Measurements from ENCODE around the gene WBP2NL.
"Not testable (repeated sequence)": the region's sequence is repeated elsewhere in the genome, so short reads cannot be mapped to it uniquely, and the experiment has no call there.

The WBP2NL gene

GRCh38 chr22:41998361-41999261 is at the start of gene WBP2NL:
WBP2NL (plus strand) TSS chr22:41998788; CDS start chr22:41998819, 31 bp downstream.
- peak; percentile 83 for DNase-seq (ENCODE audit: low spot score)

- not testable (repeated sequence) for DNase-seq (ENCODE audit: low spot score)
These were observed 49.7 kb upstream of the WBP2NL start for GRCh38 chr22:41948928-41949296.

- no peak for DNase-seq (ENCODE audit: low spot score)
These were observed 49.2 kb upstream of the WBP2NL start for GRCh38 chr22:41949297-41949965.

DNA sequence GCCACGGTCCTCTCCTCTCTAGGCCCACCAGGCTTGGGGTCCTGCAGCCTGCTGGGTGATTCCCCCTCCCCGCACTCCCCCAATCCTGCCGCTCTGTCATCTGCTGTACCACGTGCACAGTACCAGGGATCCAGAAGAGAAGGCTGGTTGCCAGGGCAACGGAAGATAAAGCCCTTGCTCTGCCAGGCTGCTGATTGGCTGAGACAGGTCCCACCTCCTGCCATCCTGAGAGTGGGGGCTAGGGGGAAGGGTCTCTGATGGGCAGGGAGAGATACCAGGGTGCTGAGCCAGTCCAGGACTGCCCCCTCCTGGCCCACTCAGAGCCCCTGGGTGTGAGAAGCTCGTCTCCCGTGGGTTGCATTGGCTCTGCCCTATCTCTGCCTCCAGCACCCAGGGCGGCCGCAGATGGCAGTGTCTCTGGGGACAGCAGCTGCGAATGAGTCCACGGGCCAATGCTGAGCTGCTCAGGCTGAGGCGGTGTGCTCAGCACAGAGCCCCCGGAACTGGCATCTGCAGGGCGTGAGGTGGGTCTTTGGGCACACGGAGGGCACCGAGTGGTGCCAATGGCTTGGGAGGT is 46.6 kb upstream of the WBP2NL start, which contains the start of gene SMIM45:
Gene SMIM45, plus strand, starts transcription at position 253 of the 577 bp plus-strand sequence.
- DNase-seq (ENCODE audit: low spot score): no peak

DNA sequence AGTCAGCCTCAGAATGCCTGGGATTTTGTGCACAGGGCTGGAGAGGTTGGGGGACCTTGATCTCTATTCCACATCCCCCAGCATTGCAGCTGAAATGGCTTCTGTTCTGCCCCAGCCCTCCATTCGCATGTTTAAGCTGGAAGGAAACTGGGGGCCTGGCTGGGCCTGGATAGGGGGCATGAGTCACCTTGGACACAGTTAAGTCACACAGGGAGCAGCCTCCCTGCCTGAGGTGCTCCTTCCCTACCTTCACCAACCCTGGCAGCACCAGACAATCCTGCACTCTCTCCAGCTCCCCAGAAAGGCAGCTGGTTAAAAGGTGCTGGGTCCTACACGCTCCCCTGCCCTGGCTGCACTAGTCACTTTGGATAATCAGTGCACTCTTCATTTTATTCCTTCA is 45.9 kb upstream of the WBP2NL start:
- DNase-seq (ENCODE audit: low spot score): no peak

GRCh38 chr22:41957941-41958556 is 40.5 kb upstream of the WBP2NL start:
- no peak for DNase-seq (ENCODE audit: low spot score)

DNA sequence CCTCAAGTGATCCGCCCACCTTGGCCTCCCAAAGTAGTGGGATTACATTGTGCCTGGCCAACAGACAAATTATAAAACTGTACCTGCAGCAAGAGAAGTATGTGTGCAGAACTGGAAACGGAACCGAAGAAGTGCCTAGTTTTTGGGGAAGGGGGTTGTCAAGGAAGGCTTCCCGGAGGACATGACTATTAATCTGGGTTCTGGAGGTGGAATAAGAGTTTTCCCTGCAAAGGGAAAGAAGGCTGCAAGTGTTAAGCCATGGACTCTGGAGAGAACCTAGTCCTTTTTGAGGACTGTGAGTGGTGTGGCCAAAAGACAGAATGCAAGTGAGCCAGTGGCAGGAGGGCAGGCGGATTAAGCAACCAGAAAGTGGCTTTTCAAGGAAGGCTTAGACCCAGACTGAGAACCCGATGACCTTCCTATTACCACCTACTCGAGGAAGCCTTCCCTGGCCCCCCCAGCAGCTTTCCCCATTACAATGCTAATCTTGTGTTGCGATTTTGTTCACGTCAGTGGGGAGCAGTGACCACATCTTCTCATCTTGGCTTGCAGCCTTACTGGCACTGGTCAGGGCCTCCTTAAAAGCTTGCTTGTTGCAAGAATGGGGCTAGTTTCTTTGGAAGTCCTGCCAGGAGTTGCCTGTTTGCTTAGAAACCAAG is 35.0 kb upstream of the WBP2NL start:
- DNase-seq (ENCODE audit: low spot score): no peak

- DNase-seq (ENCODE audit: low spot score): no peak
These were observed 34.5 kb upstream of the WBP2NL start for GRCh38 chr22:41964112-41964491.

- DNase-seq (ENCODE audit: low spot score): no peak
These were observed 32.4 kb upstream of the WBP2NL start for GRCh38 chr22:41966225-41966606.

GRCh38 chr22:41966607-41967240 is 31.9 kb upstream of the WBP2NL start:
- DNase-seq (ENCODE audit: low spot score): peak; percentile 68

DNA sequence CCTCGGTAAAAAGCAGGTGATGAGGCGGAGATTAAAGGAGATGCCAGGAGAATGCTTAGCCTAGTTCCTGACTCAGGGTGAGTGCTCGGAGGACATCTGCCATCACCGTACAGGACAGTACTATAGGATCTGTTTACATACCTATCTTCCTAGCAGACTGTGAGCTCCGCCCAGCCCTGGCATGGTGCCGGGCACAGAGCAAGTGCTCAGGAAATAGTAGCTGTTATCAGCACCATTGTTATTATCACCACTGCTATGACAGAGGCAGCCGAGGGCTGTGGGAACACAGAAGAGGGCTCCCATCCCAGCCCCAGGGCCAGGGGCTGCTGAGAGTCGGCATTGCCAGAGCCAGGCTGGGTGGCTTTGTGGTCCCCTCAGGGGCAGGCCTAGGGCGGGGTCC is 30.0 kb upstream of the WBP2NL start:
- DNase-seq (ENCODE audit: low spot score): peak; percentile 69

DNA sequence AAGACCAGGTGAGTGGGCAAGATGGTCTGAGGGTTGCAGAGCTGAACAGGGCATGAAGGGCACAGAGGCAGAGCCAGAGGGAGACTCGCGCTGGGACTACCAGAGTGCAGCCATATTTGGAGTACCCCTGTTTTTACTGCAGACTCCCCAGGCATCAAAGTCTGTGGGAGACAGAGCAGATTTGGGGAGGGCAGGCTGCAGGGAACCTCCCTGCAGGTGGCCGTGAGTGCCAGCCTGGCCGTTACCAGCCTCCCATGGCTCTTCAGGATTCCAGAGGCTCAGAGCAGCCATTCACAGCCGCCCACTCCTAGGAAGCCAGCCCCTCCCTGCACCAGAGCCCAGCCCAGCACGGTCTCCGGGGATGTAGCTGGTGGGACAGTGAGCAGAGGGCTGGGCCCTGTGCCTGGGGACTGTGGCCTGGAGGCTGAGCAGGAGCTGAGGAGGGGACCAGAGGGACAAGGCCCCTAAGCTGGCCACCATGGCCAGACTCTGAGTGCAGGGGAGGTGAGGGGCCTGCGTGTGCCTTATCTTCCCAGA is 29.4 kb upstream of the WBP2NL start, which contains the start of gene SEPTIN3:
Gene SEPTIN3, plus strand, starts transcription at position 334 of the 537 bp plus-strand sequence. CDS start 2,050 bp downstream, outside the sequence.
- no peak for DNase-seq (ENCODE audit: low spot score)

- DNase-seq (ENCODE audit: low spot score): peak; percentile 79
These were observed 28.0 kb upstream of the WBP2NL start for GRCh38 chr22:41970601-41971000.

GRCh38 chr22:41971431-41971830 is 27.2 kb upstream of the WBP2NL start:
- DNase-seq (ENCODE audit: low spot score): no peak

DNA sequence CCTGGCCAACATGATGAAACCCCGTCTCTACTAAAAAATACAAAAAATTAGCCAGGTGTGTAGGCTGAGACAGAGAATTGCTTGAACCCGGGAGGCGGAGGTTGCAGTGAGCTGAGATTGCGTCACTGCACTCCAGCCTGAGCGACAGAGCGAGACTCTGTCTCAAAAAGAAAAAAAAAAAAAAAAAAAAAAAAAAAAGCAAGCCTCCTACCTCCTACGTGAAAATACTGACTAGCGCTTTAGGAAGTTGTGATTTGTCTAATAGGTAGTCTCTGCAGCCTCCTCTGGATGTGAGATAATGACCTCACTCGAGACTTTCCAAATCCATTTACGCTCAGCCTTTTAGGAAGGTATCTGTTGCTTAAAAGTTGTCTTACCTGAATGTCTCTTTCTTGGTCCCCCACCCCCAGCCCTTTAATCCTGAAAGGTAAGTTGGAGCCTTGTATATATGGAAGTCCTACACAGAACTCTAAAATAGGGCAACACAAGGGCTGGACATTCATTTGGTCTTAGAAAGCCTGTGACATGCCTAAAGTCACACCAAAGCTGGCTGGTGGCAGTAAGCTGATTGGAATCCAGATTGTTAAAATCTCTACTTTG is 23.8 kb upstream of the WBP2NL start:
- no peak for DNase-seq (ENCODE audit: low spot score)

- no peak for DNase-seq (ENCODE audit: low spot score)
These were observed 23.1 kb upstream of the WBP2NL start for GRCh38 chr22:41975299-41976069.

- DNase-seq (ENCODE audit: low spot score): no peak
These were observed 22.3 kb upstream of the WBP2NL start for GRCh38 chr22:41976070-41976901.

DNA sequence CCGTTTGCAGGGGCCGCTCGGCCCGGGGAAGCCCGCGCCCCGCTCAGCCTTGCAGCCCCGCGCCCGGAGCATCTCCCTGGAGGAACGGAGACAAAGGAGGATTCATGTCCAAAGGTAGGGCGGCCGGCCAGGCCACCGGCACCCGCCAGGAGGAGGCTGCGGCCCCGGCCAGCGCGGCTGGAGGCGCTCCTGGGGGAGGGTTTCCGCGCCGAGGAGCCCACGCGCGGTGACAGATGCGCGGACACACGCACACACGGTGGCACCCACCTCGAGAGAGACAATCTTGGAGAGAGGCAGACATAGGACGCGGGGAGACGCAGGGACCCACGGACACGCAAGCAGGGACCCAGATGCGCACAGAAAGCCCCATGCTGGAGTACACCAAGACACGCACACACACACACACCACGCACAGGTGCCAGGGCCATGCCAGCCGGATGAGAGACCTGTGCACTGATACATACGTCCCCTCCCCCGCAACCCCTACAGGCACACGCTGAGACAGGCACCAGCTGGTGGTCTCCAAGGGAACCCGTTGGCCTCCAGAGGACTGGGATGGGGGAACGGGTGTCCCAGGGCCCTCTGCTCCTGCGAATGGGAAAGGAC is 21.5 kb upstream of the WBP2NL start:
- no peak for DNase-seq (ENCODE audit: low spot score)

All from hematopoietic multipotent progenitor cell treated with erythropoietin and hydrocortisone succinate and interleukin-3 and kit ligand, for 15 days (in vitro differentiated cells).